ENCODE measurements around the gene TMEM114. TPM values are rescaled to one million over a fixed set of nuclear protein-coding genes. Genes with fewer than 3 reads are reported as not detected.

TMEM114 gene
- total RNA-seq, 1 donor from 2014 or later = not detected

GRCh38 chr16:8561496-8561895, 28.8 kb downstream of the TMEM114 start:
- H3K4me1 Mint-ChIP-seq (ENCODE audit: low read depth) = no peaks in the 10 kb centered on the region

GRCh38 chr16:8555400-8555799, 34.9 kb downstream of the TMEM114 start:
- H3K27me3 Mint-ChIP-seq (ENCODE audit: low read depth) = peaks cover 39% of the 10 kb centered on the region
- no peak for TF ChIP-seq CTCF (IDR thresholded peaks at IDR 0.05)
- no peaks in the 10 kb centered on the region for H3K4me1 Mint-ChIP-seq (ENCODE audit: low read depth)
- DNase-seq (ENCODE audit: low spot score) = no peak
- H3K27ac Mint-ChIP-seq (ENCODE audit: unreplicated experiment) = no peak overlapping the region
- no peak overlapping the region for H3K4me3 Mint-ChIP-seq (ENCODE audit: unreplicated experiment)
- H3K9me3 Mint-ChIP-seq (ENCODE audit: low read depth) = no peaks in the 10 kb centered on the region
- H3K36me3 Mint-ChIP-seq (ENCODE audit: low read depth) = no peaks in the 10 kb centered on the region

More at GRCh38 chr16:8561496-8561895, 28.8 kb downstream of the TMEM114 start:
- no peaks in the 10 kb centered on the region for H3K9me3 Mint-ChIP-seq (ENCODE audit: low read depth)
- no peak for TF ChIP-seq CTCF (IDR thresholded peaks at IDR 0.05)
- no peak for DNase-seq (ENCODE audit: low spot score)
- no peaks in the 10 kb centered on the region for H3K36me3 Mint-ChIP-seq (ENCODE audit: low read depth)
- peaks cover 7% of the 10 kb centered on the region for H3K27me3 Mint-ChIP-seq (ENCODE audit: low read depth)
- no peak overlapping the region for H3K4me3 Mint-ChIP-seq (ENCODE audit: unreplicated experiment)
- H3K27ac Mint-ChIP-seq (ENCODE audit: unreplicated experiment) = no peak overlapping the region

- no peak overlapping the region for H3K4me3 Mint-ChIP-seq (ENCODE audit: unreplicated experiment)
- no peaks in the 10 kb centered on the region for H3K36me3 Mint-ChIP-seq (ENCODE audit: low read depth)
- no peak overlapping the region for H3K27ac Mint-ChIP-seq (ENCODE audit: unreplicated experiment)
- peaks cover 39% of the 10 kb centered on the region for H3K27me3 Mint-ChIP-seq (ENCODE audit: low read depth)
- TF ChIP-seq CTCF (IDR thresholded peaks at IDR 0.05) = no peak
- H3K9me3 Mint-ChIP-seq (ENCODE audit: low read depth) = no peaks in the 10 kb centered on the region
- H3K4me1 Mint-ChIP-seq (ENCODE audit: low read depth) = no peaks in the 10 kb centered on the region
- DNase-seq (ENCODE audit: low spot score) = no peak
Observed at GRCh38 chr16:8554881-8555280, 35.4 kb downstream of the TMEM114 start.

- no peak for DNase-seq (ENCODE audit: low spot score)
- peaks cover 44% of the 10 kb centered on the region for H3K27me3 Mint-ChIP-seq (ENCODE audit: low read depth)
Observed at GRCh38 chr16:8554022-8554421, 36.3 kb downstream of the TMEM114 start.

GRCh38 chr16:8552487-8553221, 37.7 kb downstream of the TMEM114 start:
- Mint-ChIP-seq H3K27ac (ENCODE audit: unreplicated experiment) (no peak overlapping the region), H3K27me3 (ENCODE audit: low read depth) (peaks cover 43% of the 10 kb centered on the region), H3K9me3 (ENCODE audit: low read depth) (no peaks in the 10 kb centered on the region), H3K4me1 (ENCODE audit: low read depth) (no peaks in the 10 kb centered on the region), H3K36me3 (ENCODE audit: low read depth) (no peaks in the 10 kb centered on the region), H3K4me3 (ENCODE audit: unreplicated experiment) (no peak overlapping the region)
- DNase-seq (ENCODE audit: low spot score) = no peak
- no peak for TF ChIP-seq CTCF (IDR thresholded peaks at IDR 0.05)

More at GRCh38 chr16:8554022-8554421, 36.3 kb downstream of the TMEM114 start:
- Mint-ChIP-seq H3K27ac (ENCODE audit: unreplicated experiment) (no peak overlapping the region), H3K9me3 (ENCODE audit: low read depth) (no peaks in the 10 kb centered on the region), H3K4me1 (ENCODE audit: low read depth) (no peaks in the 10 kb centered on the region), H3K4me3 (ENCODE audit: unreplicated experiment) (no peak overlapping the region), H3K36me3 (ENCODE audit: low read depth) (no peaks in the 10 kb centered on the region)
- TF ChIP-seq CTCF (IDR thresholded peaks at IDR 0.05) = no peak

Data from chondrocyte (in vitro differentiated cells).